Endothelial cell of umbilical vein (primary cell): Measurements from ENCODE around the gene RASGEF1C. TPM values are rescaled to one million over a fixed set of nuclear protein-coding genes. Genes with fewer than 3 reads are reported as not detected.

Source experiments
- BruUV-seq: library from RNA; stranded (reverse); fragments of 400-500 nt; replicated peaks from 2 replicates; lab custom pipeline; 2021; lab: Mats Ljungman, UMichigan
- CTCF ChIA-PET: fragments of 300-600, 350-600 bp; sonication (Branson Sonifier 250); formaldehyde crosslinking; loops from one replicate; lab custom pipeline; 2021; ENCODE audit warnings: antibody characterized with exemption, inconsistent platforms; lab: Charles Lee
- POLR2A ChIA-PET: fragments of 300-600, 350-600 bp; sonication (Branson Sonifier 250); formaldehyde crosslinking; loops from one replicate; lab custom pipeline; 2021; ENCODE audit warnings: antibody characterized with exemption, inconsistent platforms; lab: Charles Lee
- DNase-seq: peaks from one replicate; pipeline ENCODE4 v3.0.0-alpha.2; 2011; ENCODE audit warnings: low read depth, low spot score
- FAIRE-seq: peaks from 2 replicates; lab custom pipeline; 2011; peaks lifted over from hg19 to GRCh38; lab: Jason Lieb, UNC
- H2AFZ ChIP-seq: 2 replicates; pipeline ENCODE4 v1.6.0; 2012; ENCODE audit warnings: low read depth, low read length, control low read depth, inconsistent platforms
- H3K27ac ChIP-seq: 2 replicates; pipeline ENCODE4 v1.5.1; 2011; ENCODE audit warnings: low read depth, mild to moderate bottlenecking, control low read depth, low read length, moderate library complexity; ENCODE audit not compliant: insufficient read depth
- H3K27me3 ChIP-seq, 2 experiments: 2 replicates each; pipeline versions ENCODE4 v1.6.0 to v1.6.1; 2011; ENCODE audit warnings: low read length in 2 of 2, mixed read lengths in 1 of 2; ENCODE audit not compliant: control insufficient read depth in 2 of 2, insufficient read depth in 2 of 2
- H3K36me3 ChIP-seq, 2 experiments: 2 replicates in 1 of 2; 3 replicates in 1 of 2; pipeline ENCODE4 v1.5.1; 2011; ENCODE audit warnings: low read length in 2 of 2, mild to moderate bottlenecking in 1 of 2, moderate library complexity in 1 of 2; ENCODE audit not compliant: control insufficient read depth in 2 of 2, insufficient read depth in 2 of 2; ENCODE audit errors: extremely low read depth in 1 of 2
- H3K4me1 ChIP-seq: 3 replicates; pipeline ENCODE4 v1.5.1; 2011; ENCODE audit warnings: mild to moderate bottlenecking, low read length; ENCODE audit not compliant: control insufficient read depth, insufficient read depth; ENCODE audit errors: extremely low read depth
- H3K4me2 ChIP-seq: 2 replicates; pipeline ENCODE4 v1.6.1; 2011; ENCODE audit warnings: low read length, control low read depth, mixed read lengths; ENCODE audit not compliant: insufficient read depth
- H3K4me3 ChIP-seq, 3 experiments: fragments of 200-600 bp in 1 of 3; sonication (generic), shearing (Covaris generic) in 1 of 3; replicated peaks in 1 of 3; 2 replicates each; pipeline ENCODE4 v1.5.1; 2011 to 2016; ENCODE audit warnings: control low read depth in 3 of 3, low read length in 3 of 3, mild to moderate bottlenecking in 2 of 3, inconsistent platforms in 1 of 3, low read depth in 1 of 3, moderate library complexity in 1 of 3; ENCODE audit not compliant: insufficient read depth in 1 of 3
- H3K79me2 ChIP-seq: 2 replicates; pipeline ENCODE4 v1.6.0; 2012; ENCODE audit warnings: low read length, inconsistent platforms; ENCODE audit not compliant: control insufficient read depth, insufficient read depth
- H3K9ac ChIP-seq: replicated peaks from 2 replicates; pipeline ENCODE3; 2011; ENCODE audit warnings: low read length, control low read depth; ENCODE audit not compliant: insufficient read depth; ENCODE audit errors: extremely low read depth
- H3K9me1 ChIP-seq: replicated peaks from 3 replicates; pipeline ENCODE4 v1.6.0; 2011; ENCODE audit warnings: mild to moderate bottlenecking, low read length; ENCODE audit not compliant: control insufficient read depth, insufficient read depth; ENCODE audit errors: extremely low read depth
- H3K9me3 ChIP-seq: replicated peaks from 2 replicates; pipeline ENCODE4 v1.5.1; 2012; ENCODE audit warnings: low read length, inconsistent platforms; ENCODE audit not compliant: control insufficient read depth, insufficient read depth
- H4K20me1 ChIP-seq: replicated peaks from 2 replicates; pipeline ENCODE3; 2011; ENCODE audit warnings: mild to moderate bottlenecking, low read length; ENCODE audit not compliant: control insufficient read depth, insufficient read depth; ENCODE audit errors: extremely low read depth
- CTCF ChIP-seq, 2 donors: IDR thresholded peaks; 1 replicate in 1 of 2; 2 replicates in 1 of 2; pipeline ENCODE4 v1.5.1; 2011; ENCODE audit warnings: low read length in 2 of 2, mild to moderate bottlenecking in 2 of 2, moderate library complexity in 2 of 2, control low read depth in 1 of 2, inconsistent platforms in 1 of 2, low read depth in 1 of 2; ENCODE audit not compliant: insufficient read depth in 1 of 2; ENCODE audit errors: extremely low read depth in 1 of 2
- EZH2 ChIP-seq: IDR thresholded peaks from 2 replicates; pipeline ENCODE4 v1.6.1; 2012; ENCODE audit warnings: borderline replicate concordance, low read depth, mild to moderate bottlenecking, moderate library complexity, low read length, inconsistent platforms; ENCODE audit not compliant: severe bottlenecking
- FOS ChIP-seq: IDR thresholded peaks from 2 replicates; pipeline ENCODE4 v1.6.1; 2011; ENCODE audit warnings: mild to moderate bottlenecking, low read length, moderate library complexity, borderline replicate concordance; ENCODE audit not compliant: insufficient read depth
- GATA2 ChIP-seq: IDR thresholded peaks from 2 replicates; pipeline ENCODE4 v1.7.0; 2011; ENCODE audit warnings: low read depth, mild to moderate bottlenecking, moderate library complexity, mixed read lengths, low read length; ENCODE audit not compliant: insufficient read length, insufficient read depth
- JUN ChIP-seq: IDR thresholded peaks from 2 replicates; pipeline ENCODE4 v1.6.1; 2011; ENCODE audit warnings: borderline replicate concordance, low read depth; ENCODE audit not compliant: insufficient read length, insufficient read depth
- MAX ChIP-seq: IDR thresholded peaks from 2 replicates; pipeline ENCODE4 v1.6.1; 2011; ENCODE audit not compliant: insufficient read depth, insufficient read length
- MYC ChIP-seq: IDR thresholded peaks from one replicate; pipeline ENCODE4 v1.6.1; 2011; ENCODE audit warnings: mild to moderate bottlenecking, low read depth, low read length
- POLR2A ChIP-seq: IDR thresholded peaks from 2 replicates; pipeline ENCODE4 v1.6.1; 2012; ENCODE audit warnings: low read depth, mild to moderate bottlenecking, control low read depth, low read length
- POLR2AphosphoS5 ChIP-seq: IDR thresholded peaks from 2 replicates; pipeline ENCODE4 v1.6.1; 2012; ENCODE audit warnings: low read depth, mild to moderate bottlenecking, control low read depth, low read length, moderate library complexity; ENCODE audit not compliant: insufficient read depth
- dilution Hi-C: fragments of 300-500 bp; cut with MboI; formaldehyde crosslinking; loops from one replicate; pipeline ENCODE4 v1.15.0; 2019; ENCODE audit warnings: low sequenced_read_pairs; ENCODE audit not compliant: extremely low pct_ligation_motif_present
- intact Hi-C: fragments of 100-400 bp; cut with micrococcal nuclease; formaldehyde crosslinking; loops from one replicate; pipeline ENCODE4 v1.10.0; 2022
- polyA plus RNA-seq, 4 experiments: library from polyadenylated mRNA; depleted of rRNA in 3 of 4; stranded (reverse) in 3 of 4; unstranded in 1 of 4; fragments of >200 nt; gene quantifications; 2 replicates each; pipeline versions ENCODE4 v1.2.1 to v1.2.3, GENCODE V29; 2011 to 2012; ENCODE audit warnings: missing spikeins in 1 of 4
- total RNA-seq: library from RNA; stranded (reverse); gene quantifications from 2 replicates; pipeline ENCODE4 v1.2.3, GENCODE V29; 2021

Gene RASGEF1C
- total and polyA plus RNA-seq, 2 donors (not counting 3 experiments of a cell fraction or from before 2014, with no cell fraction given) = not detected

- POLR2A ChIA-PET = no interaction called here
- intact Hi-C loops = loop anchor here (10.0 kb wide), 1 partner anchor 539 kb away; the partner anchor contains the start of gene RUFY1
- CTCF ChIA-PET = interaction anchor here (0.7 kb wide), 1 partner anchor 115 kb away, joined by 3 read pairs; the partner anchor contains the start of gene RASGEF1C
Observed at GRCh38 chr5:180093651-180094382, 115.2 kb downstream of the RASGEF1C start.

GRCh38 chr5:180093241-180093640 lies 115.8 kb downstream of the RASGEF1C start:
- Histone ChIP-seq H3K4me2 (no peak overlapping the region), H3K9me3 (no peaks in the 10 kb centered on the region), H3K27me3 (peaks cover 0 to 3% of the 10 kb centered on the region in 2 experiments), H3K4me3 (no peak overlapping the region), H3K9ac (no peak overlapping the region), H3K79me2 (no peaks in the 10 kb centered on the region), H3K27ac (no peak overlapping the region), H2AFZ (no peak overlapping the region), H3K36me3 (no peaks in the 10 kb centered on the region), H3K4me1 (peaks cover 4% of the 10 kb centered on the region), H4K20me1 (no peaks in the 10 kb centered on the region), H3K9me1 (no peaks in the 10 kb centered on the region)
- BruUV-seq = no TSS peak
- POLR2A ChIA-PET = no interaction called here
- intact Hi-C loops = loop anchor here (10.0 kb wide), 1 partner anchor 538 kb away; the partner anchor contains the start of gene RUFY1
- CTCF ChIA-PET = interaction anchor here (0.7 kb wide), 1 partner anchor 116 kb away, joined by 3 read pairs; the partner anchor contains the start of gene RASGEF1C
- dilution Hi-C loops = no loop called here
- TF ChIP-seq MAX = no peak
- no peak for TF ChIP-seq POLR2AphosphoS5
- no peak for TF ChIP-seq EZH2
- TF ChIP-seq CTCF (IDR thresholded peaks at IDR 0.05; ENCODE audit: extremely low read depth in 1 of 2, insufficient read depth in 1 of 2, low read depth in 1 of 2, low read length in 2 of 2) = no peak
- TF ChIP-seq JUN = no peak
- no peak for TF ChIP-seq GATA2
- no peak for TF ChIP-seq FOS
- TF ChIP-seq MYC = no peak
- TF ChIP-seq POLR2A = no peak
- FAIRE-seq (no peak), DNase-seq (no peak)

More at GRCh38 chr5:180093651-180094382, 115.2 kb downstream of the RASGEF1C start:
- Histone ChIP-seq H3K79me2 (no peaks in the 10 kb centered on the region), H3K9me1 (no peaks in the 10 kb centered on the region), H2AFZ (no peak overlapping the region), H3K4me1 (peaks cover 4% of the 10 kb centered on the region), H4K20me1 (no peaks in the 10 kb centered on the region), H3K9me3 (no peaks in the 10 kb centered on the region), H3K27ac (no peak overlapping the region), H3K36me3 (no peaks in the 10 kb centered on the region), H3K27me3 (peaks cover 0 to 3% of the 10 kb centered on the region in 2 experiments), H3K4me2 (no peak overlapping the region), H3K9ac (no peak overlapping the region), H3K4me3 (no peak overlapping the region)
- FAIRE-seq (no peak), DNase-seq (no peak)
- no TSS peak for BruUV-seq
- TF ChIP-seq GATA2 (no peak), POLR2A (no peak), FOS (no peak), EZH2 (no peak), POLR2AphosphoS5 (no peak), JUN (no peak), MYC (no peak)
- dilution Hi-C loops = no loop called here
